Ascending aorta (tissue), 2 donors: ENCODE measurements around the gene TADA2A. TPM values are rescaled to one million over a fixed set of nuclear protein-coding genes. Genes with fewer than 3 reads are reported as not detected.

Experiments
- DNase-seq, 2 donors: peaks; one replicate each; pipeline ENCODE4 v3.0.0-alpha.2; 2019; ENCODE audit warnings: low spot score in 2 of 2
- H3K27ac ChIP-seq, 2 donors: fragments of 200-600 bp; sonication (generic); one replicate each; pipeline ENCODE4 v1.5.1; 2016 to 2017; ENCODE audit warnings: mild to moderate bottlenecking in 1 of 2
- H3K27me3 ChIP-seq: fragments of 200-600 bp; sonication (generic); one replicate; pipeline ENCODE4 v1.5.1; 2017
- H3K36me3 ChIP-seq, 2 donors: fragments of 200-600 bp; sonication (generic); one replicate each; pipeline ENCODE4 v1.5.1; 2016
- H3K4me1 ChIP-seq, 2 donors: fragments of 200-600 bp; sonication (generic); one replicate each; pipeline ENCODE4 v1.5.1; 2016 to 2017; ENCODE audit warnings: mild to moderate bottlenecking in 1 of 2
- H3K4me3 ChIP-seq, 2 donors: fragments of 200-600 bp; sonication (generic); one replicate each; pipeline ENCODE4 v1.5.1; 2016 to 2017; ENCODE audit warnings: mild to moderate bottlenecking in 1 of 2
- H3K9me3 ChIP-seq, 2 donors: fragments of 200-600 bp; sonication (generic); one replicate each; pipeline ENCODE4 v1.5.1; 2016
- CTCF ChIP-seq, 3 experiments: fragments of 200-600 bp in 2 of 3; fragments of 450-650 bp in 1 of 3; sonication (generic) in 2 of 3; IDR thresholded peaks; one replicate each; pipeline ENCODE4 v1.5.1; 2016 to 2019; ENCODE audit warnings: antibody characterized with exemption in 3 of 3, mild to moderate bottlenecking in 1 of 3, moderate library complexity in 1 of 3
- intact Hi-C: fragments of 100-400 bp; cut with DNase I; formaldehyde crosslinking; loops from one replicate; pipeline ENCODE4 v1.15.1; 2023
- total RNA-seq: library from RNA; depleted of rRNA; stranded (reverse); fragments of >200 nt; gene quantifications from one replicate; pipeline ENCODE4 v1.1.0, GENCODE V29; 2016

TADA2A gene
- total RNA-seq, 1 donor from 2014 or later: 7.7 TPM

GRCh38 chr17:37470181-37470580 lies 63.5 kb downstream of the TADA2A start:
- H3K27me3 ChIP-seq: no peaks in the 10 kb centered on the region
- TF ChIP-seq CTCF (IDR thresholded peaks at IDR 0.05): no peak
- H3K27ac ChIP-seq: no peak overlapping the region
- no peaks in the 10 kb centered on the region for H3K4me1 ChIP-seq
- intact Hi-C loops: no loop called here
- peaks cover 66 to 90% of the 10 kb centered on the region in 2 donors for H3K36me3 ChIP-seq
- H3K4me3 ChIP-seq: no peak overlapping the region
- H3K9me3 ChIP-seq: no peaks in the 10 kb centered on the region
- no peak for DNase-seq

- TF ChIP-seq CTCF (IDR thresholded peaks at IDR 0.05): no peak
- DNase-seq: no peak
- Histone ChIP-seq H3K4me1 (no peaks in the 10 kb centered on the region), H3K27ac (no peak overlapping the region), H3K36me3 (peaks cover 61 to 80% of the 10 kb centered on the region in 2 donors), H3K27me3 (no peaks in the 10 kb centered on the region), H3K9me3 (no peaks in the 10 kb centered on the region), H3K4me3 (no peak overlapping the region)
- intact Hi-C loops: no loop called here
Observed at GRCh38 chr17:37475731-37476420, 69.2 kb downstream of the TADA2A start.

GRCh38 chr17:37476431-37477120 lies 69.9 kb downstream of the TADA2A start:
- no peak overlapping the region for H3K27ac ChIP-seq
- intact Hi-C loops: no loop called here
- no peaks in the 10 kb centered on the region for H3K9me3 ChIP-seq
- H3K36me3 ChIP-seq: peaks cover 55 to 73% of the 10 kb centered on the region in 2 donors
- H3K4me3 ChIP-seq: no peak overlapping the region
- TF ChIP-seq CTCF (IDR thresholded peaks at IDR 0.05): no peak
- no peak for DNase-seq
- H3K4me1 ChIP-seq: no peaks in the 10 kb centered on the region
- H3K27me3 ChIP-seq: no peaks in the 10 kb centered on the region

- no peaks in the 10 kb centered on the region for H3K27me3 ChIP-seq
- intact Hi-C loops: no loop called here
- H3K4me3 ChIP-seq: no peak overlapping the region
- no peaks in the 10 kb centered on the region for H3K9me3 ChIP-seq
- no peaks in the 10 kb centered on the region for H3K4me1 ChIP-seq
- DNase-seq: no peak
- peaks cover 45 to 58% of the 10 kb centered on the region in 2 donors for H3K36me3 ChIP-seq
- TF ChIP-seq CTCF (IDR thresholded peaks at IDR 0.05): no peak
- no peak overlapping the region for H3K27ac ChIP-seq
Observed at GRCh38 chr17:37478187-37478586, 71.5 kb downstream of the TADA2A start.

GRCh38 chr17:37479025-37479424 lies 72.3 kb downstream of the TADA2A start:
- Histone ChIP-seq H3K9me3 (no peaks in the 10 kb centered on the region), H3K4me3 (no peak overlapping the region), H3K36me3 (peaks cover 37 to 50% of the 10 kb centered on the region in 2 donors), H3K27me3 (no peaks in the 10 kb centered on the region), H3K4me1 (no peaks in the 10 kb centered on the region), H3K27ac (no peak overlapping the region)
- intact Hi-C loops: no loop called here
- TF ChIP-seq CTCF (IDR thresholded peaks at IDR 0.05): no peak
- no peak for DNase-seq
